Thoracic aorta (tissue), 2 donors: ENCODE data around the gene TUB. TPM values are rescaled to one million over a fixed set of nuclear protein-coding genes. Genes with fewer than 3 reads are reported as not detected.

ENCODE experiments used
- ATAC-seq: fragments of 150-250 bp; one replicate; pipeline ENCODE4 v1.8.0; 2017; ENCODE audit warnings: low read depth; ENCODE audit not compliant: insufficient number of reproducible peaks, low FRiP score
- DNase-seq: peaks from one replicate; pipeline ENCODE4 v3.0.0-alpha.2; 2020; ENCODE audit warnings: low spot score
- H3K27ac ChIP-seq, 2 donors: fragments of 200-600 bp; sonication (generic); 1 replicate in 1 of 2; 2 replicates in 1 of 2; pipeline ENCODE4 v1.5.1; 2016; ENCODE audit warnings: mild to moderate bottlenecking in 2 of 2, moderate library complexity in 2 of 2
- H3K27me3 ChIP-seq: fragments of 200-600 bp; sonication (generic); replicated peaks from 2 replicates; pipeline ENCODE4 v1.6.0; 2016; ENCODE audit warnings: mild to moderate bottlenecking; ENCODE audit not compliant: insufficient read depth
- H3K36me3 ChIP-seq: fragments of 200-600 bp; sonication (generic); one replicate; pipeline ENCODE4 v1.5.1; 2016
- H3K4me1 ChIP-seq, 2 donors: fragments of 200-600 bp; sonication (generic); 1 replicate in 1 of 2; 2 replicates in 1 of 2; pipeline versions ENCODE4 v1.5.1 to v1.6.0; 2016; ENCODE audit warnings: low read depth in 2 of 2, mild to moderate bottlenecking in 1 of 2; ENCODE audit not compliant: control insufficient read depth in 1 of 2
- H3K4me3 ChIP-seq: fragments of 200-600 bp; sonication (generic); 2 replicates; pipeline ENCODE4 v1.5.1; 2016; ENCODE audit warnings: mild to moderate bottlenecking
- H3K9me3 ChIP-seq: fragments of 200-600 bp; sonication (generic); 2 replicates; pipeline ENCODE4 v1.5.1; 2016
- CTCF ChIP-seq: fragments of 200-600 bp; sonication (generic); IDR thresholded peaks from one replicate; pipeline ENCODE4 v1.5.1; 2019; ENCODE audit warnings: antibody characterized with exemption
- total RNA-seq, 2 donors: library from RNA; depleted of rRNA; stranded (reverse); fragments of >200 nt; gene quantifications; one replicate each; pipeline versions ENCODE4 v1.1.0 to v1.2.3, GENCODE V29; 2016

Gene TUB
- total RNA-seq, 2 donors from 2014 or later: 6.9 to 8.9 TPM

- DNase-seq (no peak), ATAC-seq (no peak)
- TF ChIP-seq CTCF: no peak
- Histone ChIP-seq H3K4me3 (no peak overlapping the region), H3K9me3 (no peaks in the 10 kb centered on the region), H3K27ac (no peak overlapping the region), H3K4me1 (peaks cover 0 to 8% of the 10 kb centered on the region in 2 donors), H3K27me3 (no peaks in the 10 kb centered on the region), H3K36me3 (peaks cover 10% of the 10 kb centered on the region)
These were observed 15.6 kb downstream of the TUB start for GRCh38 chr11:8096575-8096974.

GRCh38 chr11:8097062-8097461, 16.1 kb downstream of the TUB start:
- H3K36me3 ChIP-seq: peaks cover 15% of the 10 kb centered on the region

GRCh38 chr11:8097468-8097867, 16.5 kb downstream of the TUB start:
- TF ChIP-seq CTCF: no peak
- Histone ChIP-seq H3K9me3 (no peaks in the 10 kb centered on the region), H3K36me3 (peaks cover 17% of the 10 kb centered on the region), H3K4me1 (peaks cover 0 to 6% of the 10 kb centered on the region in 2 donors), H3K4me3 (no peak overlapping the region), H3K27me3 (no peaks in the 10 kb centered on the region), H3K27ac (no peak overlapping the region)
- ATAC-seq: no peak
- no peak for DNase-seq

More at GRCh38 chr11:8097062-8097461, 16.1 kb downstream of the TUB start:
- TF ChIP-seq CTCF: no peak
- peaks cover 0 to 8% of the 10 kb centered on the region in 2 donors for H3K4me1 ChIP-seq
- H3K9me3 ChIP-seq: no peaks in the 10 kb centered on the region
- DNase-seq (no peak), ATAC-seq (no peak)
- no peaks in the 10 kb centered on the region for H3K27me3 ChIP-seq
- no peak overlapping the region for H3K27ac ChIP-seq
- H3K4me3 ChIP-seq: no peak overlapping the region

GRCh38 chr11:8097926-8098325, 16.9 kb downstream of the TUB start:
- Histone ChIP-seq H3K27me3 (no peaks in the 10 kb centered on the region), H3K27ac (no peak overlapping the region), H3K4me3 (no peak overlapping the region), H3K4me1 (peaks cover 0 to 1% of the 10 kb centered on the region in 2 donors), H3K9me3 (no peaks in the 10 kb centered on the region), H3K36me3 (peaks cover 17% of the 10 kb centered on the region)
- TF ChIP-seq CTCF: no peak
- DNase-seq (no peak), ATAC-seq (no peak)

GRCh38 chr11:8098361-8098760, 17.4 kb downstream of the TUB start:
- no peak overlapping the region for H3K27ac ChIP-seq
- no peaks in the 10 kb centered on the region for H3K27me3 ChIP-seq
- TF ChIP-seq CTCF: no peak
- peaks cover 18% of the 10 kb centered on the region for H3K36me3 ChIP-seq
- DNase-seq: no peak
- ATAC-seq: no peak
- H3K4me1 ChIP-seq: no peaks in the 10 kb centered on the region
- no peak overlapping the region for H3K4me3 ChIP-seq
- H3K9me3 ChIP-seq: no peaks in the 10 kb centered on the region
